Stimulated activated effector memory CD8-positive, alpha-beta T cell treated with anti-CD3 and anti-CD28 coated beads, Interleukin-12 subunit alpha, Interleukin-12 subunit beta, amount 100 ng/mL, for 72 hours (primary cell): Measurements from ENCODE around the gene C1orf198.

Source experiments
- ATAC-seq: fragments of 150-1000 bp; cut with Tn5 transposase; 2 replicates; pipeline ENCODE4 v1.10.0; 2021
- DNase-seq, 2 donors: peaks; one replicate each; pipeline ENCODE4 v3.0.0; 2021 to 2022; ENCODE audit warnings: low spot score in 2 of 2
- H3K27ac Mint-ChIP-seq: one replicate; pipeline ENCODE4 v1.8.0; 2022; ENCODE audit warnings: mild to moderate bottlenecking, mixed read lengths
- H3K36me3 Mint-ChIP-seq: one replicate; pipeline ENCODE4 v1.8.0; 2022; ENCODE audit warnings: mild to moderate bottlenecking, mixed read lengths
- H3K4me1 Mint-ChIP-seq: one replicate; pipeline ENCODE4 v1.8.0; 2022; ENCODE audit warnings: mixed read lengths
- H3K4me3 Mint-ChIP-seq: one replicate; pipeline ENCODE4 v1.8.0; 2022; ENCODE audit warnings: mild to moderate bottlenecking, mixed read lengths
- H3K9me3 Mint-ChIP-seq: one replicate; pipeline ENCODE4 v1.8.0; 2022; ENCODE audit warnings: mixed read lengths

Gene C1orf198, protein sequence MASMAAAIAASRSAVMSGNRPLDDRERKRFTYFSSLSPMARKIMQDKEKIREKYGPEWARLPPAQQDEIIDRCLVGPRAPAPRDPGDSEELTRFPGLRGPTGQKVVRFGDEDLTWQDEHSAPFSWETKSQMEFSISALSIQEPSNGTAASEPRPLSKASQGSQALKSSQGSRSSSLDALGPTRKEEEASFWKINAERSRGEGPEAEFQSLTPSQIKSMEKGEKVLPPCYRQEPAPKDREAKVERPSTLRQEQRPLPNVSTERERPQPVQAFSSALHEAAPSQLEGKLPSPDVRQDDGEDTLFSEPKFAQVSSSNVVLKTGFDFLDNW

DNA sequence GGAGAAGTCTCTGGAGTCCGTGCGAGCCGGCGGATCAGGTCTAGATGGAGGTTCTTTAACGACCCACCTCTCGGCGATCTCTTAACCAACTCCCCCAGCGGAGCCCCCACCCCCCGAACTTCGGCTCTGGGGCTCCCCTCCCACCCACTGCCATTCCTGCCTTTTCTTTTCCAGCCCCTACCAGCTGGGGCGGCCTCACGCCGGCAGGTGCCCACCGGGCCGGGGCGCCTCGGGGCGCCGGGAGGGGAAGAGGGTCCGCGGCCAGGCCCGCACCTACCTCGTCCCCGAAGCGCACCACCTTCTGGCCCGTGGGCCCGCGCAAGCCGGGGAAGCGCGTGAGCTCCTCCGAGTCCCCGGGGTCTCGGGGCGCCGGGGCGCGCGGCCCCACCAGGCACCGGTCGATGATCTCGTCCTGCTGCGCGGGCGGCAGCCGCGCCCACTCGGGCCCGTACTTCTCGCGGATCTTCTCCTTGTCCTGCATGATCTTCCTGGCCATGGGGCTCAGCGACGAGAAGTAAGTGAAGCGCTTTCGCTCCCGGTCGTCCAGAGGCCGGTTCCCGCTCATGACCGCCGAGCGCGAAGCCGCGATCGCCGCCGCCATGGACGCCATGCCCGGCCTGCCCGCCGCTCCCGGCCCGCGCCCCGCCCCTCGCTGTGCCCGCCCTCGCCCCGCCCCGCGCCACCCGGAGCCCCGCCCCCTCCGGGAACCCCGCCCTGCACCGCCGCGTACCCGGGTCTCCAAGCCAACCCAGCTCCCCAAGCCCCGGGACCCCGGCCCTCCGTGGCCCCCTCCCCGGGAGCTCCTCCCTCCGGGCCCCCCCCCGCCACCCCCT lies at the start of gene C1orf198:
TSS of gene C1orf198 (minus strand) at position 619 of the 833 bp plus-strand sequence. CDS start at position 610, 9 bp downstream.
- peak; percentile 74 to 79 for DNase-seq
- no peaks in the 10 kb centered on the region for H3K9me3 Mint-ChIP-seq
- peak within 1 kb of the TSS; percentile 75 for H3K4me3 Mint-ChIP-seq
- ATAC-seq: peak; percentile 90
- peak within 1 kb of the TSS; percentile 49 for H3K27ac Mint-ChIP-seq
- H3K36me3 Mint-ChIP-seq: no peaks in the 10 kb centered on the region
- H3K4me1 Mint-ChIP-seq: peaks cover 23% of the 10 kb centered on the region

DNA sequence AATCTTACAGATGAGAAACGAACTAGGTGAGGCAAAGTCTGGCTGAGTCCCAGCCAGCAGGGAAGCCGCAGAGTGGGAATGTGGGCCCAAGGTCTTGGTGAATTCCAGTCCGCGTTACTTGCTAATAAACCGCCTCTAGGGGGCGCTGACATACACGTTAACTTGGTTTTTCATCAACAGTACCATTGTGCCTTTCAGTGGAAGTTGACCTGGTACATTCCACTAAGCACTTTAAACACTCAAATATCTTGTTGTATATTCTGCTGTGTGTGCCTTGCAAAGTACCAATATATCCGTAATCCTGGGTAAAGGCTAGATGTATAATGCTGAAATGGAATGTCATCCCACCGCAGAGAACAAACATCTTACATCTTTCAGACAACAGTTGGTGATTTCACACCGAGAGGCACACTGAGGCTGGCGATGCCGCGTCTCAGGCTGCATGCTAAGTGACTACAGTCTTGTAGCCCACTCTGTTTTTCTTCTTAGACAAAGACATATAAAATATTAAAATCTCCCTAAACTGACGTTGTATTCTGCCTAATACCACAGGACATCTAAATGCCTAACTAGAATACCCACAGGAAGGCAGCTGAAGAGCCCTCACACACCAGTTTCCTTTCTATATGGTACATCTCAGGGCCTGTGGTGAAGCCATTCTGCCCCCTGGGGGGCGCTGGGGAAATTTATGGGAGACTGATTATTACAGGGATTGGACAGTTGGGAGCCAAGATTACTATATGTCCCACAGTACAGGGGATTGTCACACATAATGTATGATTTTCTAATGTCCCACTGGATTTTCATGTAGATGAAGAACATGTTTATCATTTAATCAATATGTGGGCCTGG lies 49.2 kb upstream of the C1orf198 start:
- no peak overlapping the region for H3K4me3 Mint-ChIP-seq
- H3K4me1 Mint-ChIP-seq: no peaks in the 10 kb centered on the region
- DNase-seq: peak; percentile 51 to 80
- no peaks in the 10 kb centered on the region for H3K9me3 Mint-ChIP-seq
- no peak overlapping the region for H3K27ac Mint-ChIP-seq
- H3K36me3 Mint-ChIP-seq: peaks cover 78% of the 10 kb centered on the region
- ATAC-seq: peak; percentile 58

DNA sequence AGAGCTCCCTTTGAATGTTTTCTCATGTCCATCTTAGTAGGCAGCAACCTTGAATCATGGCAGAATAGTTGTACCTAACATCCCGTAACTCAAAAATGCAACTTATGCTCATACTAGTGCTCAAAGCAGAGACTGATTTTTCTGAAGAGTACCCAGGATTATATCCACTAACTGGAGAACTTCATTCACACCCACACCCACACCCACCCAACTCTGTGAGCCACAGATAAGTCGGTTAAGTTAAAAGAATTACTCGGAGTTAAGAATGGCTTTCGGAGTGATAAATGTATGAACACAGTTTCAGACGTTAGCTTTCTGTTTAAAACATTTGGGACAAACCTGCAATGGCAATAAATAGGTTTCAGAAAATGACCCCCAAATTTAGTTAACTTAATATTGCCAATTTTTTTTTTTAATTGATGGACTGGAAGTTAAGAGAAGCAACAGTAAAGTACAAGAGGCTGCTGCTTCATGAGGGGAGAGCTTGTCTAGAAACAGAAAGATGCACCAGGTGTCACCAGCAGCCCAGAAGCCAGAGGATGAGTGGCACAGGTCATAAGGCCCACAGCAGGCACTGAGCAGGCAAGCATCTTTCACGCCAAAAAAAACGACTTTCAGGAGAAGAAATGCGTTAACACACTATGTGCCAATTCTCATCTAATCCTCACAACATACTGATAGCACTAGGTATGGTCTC lies 48.4 kb upstream of the C1orf198 start:
- no peak overlapping the region for H3K27ac Mint-ChIP-seq
- no peaks in the 10 kb centered on the region for H3K9me3 Mint-ChIP-seq
- H3K36me3 Mint-ChIP-seq: peaks cover 78% of the 10 kb centered on the region
- ATAC-seq: no peak
- DNase-seq: no peak
- H3K4me1 Mint-ChIP-seq: no peaks in the 10 kb centered on the region
- no peak overlapping the region for H3K4me3 Mint-ChIP-seq

DNA sequence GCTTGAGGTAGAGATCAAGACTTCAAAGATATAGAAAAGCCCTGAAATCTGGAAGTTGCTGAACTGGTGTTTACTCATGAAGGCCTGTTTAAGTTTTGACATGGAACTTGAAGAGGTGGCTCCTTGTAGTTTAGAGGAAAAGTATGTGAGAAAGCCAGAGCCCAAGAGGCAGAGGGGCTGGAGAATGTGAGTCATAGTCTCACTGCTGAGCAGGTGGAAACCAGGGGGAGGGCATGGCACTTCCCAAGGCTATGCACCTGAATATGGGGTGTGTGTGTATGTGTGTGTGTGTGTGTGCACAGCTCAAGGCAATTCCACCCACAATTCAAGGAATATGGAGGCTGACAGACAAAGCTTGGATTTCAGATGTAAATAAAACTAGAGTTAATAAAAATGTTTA lies 46.8 kb upstream of the C1orf198 start:
- no peaks in the 10 kb centered on the region for H3K9me3 Mint-ChIP-seq
- no peak for DNase-seq
- H3K27ac Mint-ChIP-seq: peak overlapping the region; percentile 55
- no peaks in the 10 kb centered on the region for H3K4me1 Mint-ChIP-seq
- no peak for ATAC-seq
- peaks cover 78% of the 10 kb centered on the region for H3K36me3 Mint-ChIP-seq
- no peak overlapping the region for H3K4me3 Mint-ChIP-seq

DNA sequence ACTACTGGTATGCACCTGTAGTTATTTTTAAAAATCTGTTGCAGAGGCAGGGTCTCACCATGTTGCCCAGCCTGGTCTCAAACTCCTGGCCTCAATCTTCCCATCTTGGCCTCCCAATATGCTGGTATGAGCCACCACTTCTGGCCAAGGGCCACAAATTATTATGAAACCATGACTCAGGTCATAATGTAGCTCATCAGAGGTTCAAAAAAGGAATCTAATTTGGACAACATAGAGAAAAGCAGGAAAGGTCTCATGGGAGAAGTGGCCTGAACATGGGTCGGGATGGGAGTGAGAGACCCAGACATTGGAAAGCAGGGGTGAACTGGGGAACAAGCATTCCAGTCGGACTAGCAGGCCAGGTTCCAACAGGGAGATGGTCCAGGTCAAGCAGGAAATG lies 45.2 kb upstream of the C1orf198 start:
- Mint-ChIP-seq H3K9me3 (no peaks in the 10 kb centered on the region), H3K27ac (peak overlapping the region; percentile 64), H3K4me3 (no peak overlapping the region), H3K36me3 (peaks cover 80% of the 10 kb centered on the region), H3K4me1 (no peaks in the 10 kb centered on the region)
- ATAC-seq: no peak
- DNase-seq: no peak

DNA sequence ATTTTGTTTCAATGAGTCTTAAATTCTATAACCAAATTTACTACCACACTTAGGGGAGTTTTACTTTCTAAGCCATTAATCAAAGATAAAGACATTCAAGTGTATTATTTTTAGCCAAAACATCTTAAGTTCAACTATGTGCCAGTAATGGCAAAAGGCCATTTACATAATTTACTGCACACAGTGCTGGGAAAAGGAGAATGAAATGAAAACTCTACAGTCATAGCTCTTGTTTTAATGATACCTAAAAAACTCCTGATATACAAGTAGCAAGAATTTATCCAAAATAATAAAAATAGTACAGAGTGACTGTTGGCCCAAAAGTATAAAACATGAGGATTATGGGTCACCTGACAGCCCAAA lies 42.4 kb upstream of the C1orf198 start:
- Mint-ChIP-seq H3K9me3 (no peaks in the 10 kb centered on the region), H3K27ac (peak overlapping the region; percentile 7)

DNA sequence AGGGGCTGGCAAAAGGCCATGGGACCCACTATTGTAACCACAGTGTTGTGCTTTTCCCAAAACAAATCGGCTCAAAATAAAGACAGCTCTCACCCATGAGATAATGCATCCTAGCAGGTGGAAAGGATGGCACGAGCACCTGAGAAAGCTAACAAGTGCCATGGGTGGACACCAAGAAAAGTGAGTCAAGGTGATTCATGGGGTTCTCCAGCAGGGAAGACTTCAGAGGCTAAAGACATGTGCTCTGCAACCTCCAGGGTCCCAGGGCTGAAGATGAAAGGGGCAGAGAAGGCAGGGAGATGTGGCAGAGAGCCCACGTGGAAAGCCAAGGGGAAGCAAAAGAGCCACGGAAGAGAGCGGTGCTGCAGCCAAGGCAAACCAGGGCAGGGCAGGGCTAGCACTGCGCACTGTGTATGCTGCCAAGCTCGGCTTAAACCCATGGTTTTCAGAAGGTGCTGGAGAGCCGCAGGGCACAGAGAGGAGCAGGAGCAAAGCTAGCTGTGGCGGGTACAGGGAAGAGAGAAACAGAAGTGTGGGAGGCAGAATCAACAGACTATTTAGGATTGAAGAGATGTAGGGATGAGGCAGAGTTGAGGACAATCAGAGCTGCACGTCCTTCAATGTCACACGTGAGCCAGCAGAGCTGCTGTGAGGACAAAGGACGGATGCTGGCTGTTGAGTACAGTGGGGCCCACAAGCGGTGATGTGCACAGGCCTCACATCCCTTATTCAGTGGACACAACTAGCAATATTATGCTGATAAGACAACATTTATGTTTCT lies 41.8 kb upstream of the C1orf198 start:
- DNase-seq (peak in 1 of 2 donors; percentile 22), ATAC-seq (no peak)
- H3K4me1 Mint-ChIP-seq: no peaks in the 10 kb centered on the region
- peaks cover 92% of the 10 kb centered on the region for H3K36me3 Mint-ChIP-seq
- no peaks in the 10 kb centered on the region for H3K9me3 Mint-ChIP-seq
- H3K4me3 Mint-ChIP-seq: no peak overlapping the region
- peak overlapping the region; percentile 7 for H3K27ac Mint-ChIP-seq

More for the DNA sequence above, 42.4 kb upstream of the C1orf198 start:
- DNase-seq (no peak), ATAC-seq (no peak)
- peaks cover 92% of the 10 kb centered on the region for H3K36me3 Mint-ChIP-seq
- no peaks in the 10 kb centered on the region for H3K4me1 Mint-ChIP-seq
- no peak overlapping the region for H3K4me3 Mint-ChIP-seq

DNA sequence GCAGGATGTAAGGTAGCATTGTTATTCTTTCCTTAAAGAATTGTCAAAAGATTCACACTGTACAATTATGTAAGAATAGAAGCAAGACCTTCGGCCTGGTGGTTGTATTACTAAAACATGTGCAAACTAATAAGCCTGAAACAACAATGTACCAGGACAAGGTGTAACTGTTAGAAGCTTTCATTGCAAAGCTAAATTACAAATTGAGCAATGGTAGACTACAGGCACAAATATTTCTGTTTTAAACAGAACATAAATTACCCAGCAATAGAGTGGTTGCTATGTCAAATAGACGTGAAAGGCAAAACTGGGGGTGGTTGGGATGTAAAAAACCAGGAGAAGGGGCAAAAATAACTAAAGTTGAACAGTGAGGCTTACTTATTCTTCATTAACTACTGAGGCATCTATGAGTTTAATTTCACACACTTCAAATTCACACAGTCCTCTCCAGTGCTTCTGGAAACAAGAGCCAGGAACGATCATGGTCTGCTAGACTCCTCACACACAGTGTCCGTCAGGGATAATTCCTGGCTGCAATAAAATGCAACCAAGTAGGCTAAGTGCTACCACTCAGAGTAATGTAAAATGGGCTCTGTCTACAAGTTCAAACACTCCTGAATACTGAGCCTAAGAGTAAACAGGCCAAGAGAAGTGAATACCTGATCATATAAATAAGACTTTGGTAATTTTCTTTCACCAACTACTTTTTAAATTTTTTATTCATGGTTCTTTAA lies 39.3 kb upstream of the C1orf198 start:
- H3K27ac Mint-ChIP-seq: no peak overlapping the region
- no peak overlapping the region for H3K4me3 Mint-ChIP-seq
- no peak for ATAC-seq
- no peak for DNase-seq
- H3K9me3 Mint-ChIP-seq: no peaks in the 10 kb centered on the region
- H3K4me1 Mint-ChIP-seq: peaks cover 7% of the 10 kb centered on the region
- peaks cover 96% of the 10 kb centered on the region for H3K36me3 Mint-ChIP-seq

DNA sequence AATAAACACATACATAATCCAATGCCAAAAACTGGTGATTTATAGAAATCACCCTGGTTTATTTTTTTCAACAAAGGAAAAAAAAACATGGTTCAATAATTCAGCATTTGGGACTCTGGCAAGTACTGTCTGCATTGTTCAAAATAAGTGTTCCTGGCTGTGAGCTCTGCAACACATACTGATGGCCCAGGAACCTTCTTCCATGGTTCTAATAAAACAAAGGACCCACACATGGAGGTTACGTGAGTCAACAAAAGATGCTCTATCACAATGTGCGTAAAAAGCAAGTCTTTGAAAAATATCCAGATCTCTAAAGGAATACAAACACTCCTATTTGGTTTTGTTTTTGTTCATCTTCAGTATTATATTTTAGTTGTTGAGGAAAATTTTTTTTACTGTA lies 37.9 kb upstream of the C1orf198 start:
- Mint-ChIP-seq H3K4me3 (no peak overlapping the region), H3K9me3 (no peaks in the 10 kb centered on the region), H3K27ac (peak overlapping the region; percentile 24), H3K36me3 (peaks cover 81% of the 10 kb centered on the region), H3K4me1 (peaks cover 7% of the 10 kb centered on the region)
- no peak for ATAC-seq
- DNase-seq: no peak

DNA sequence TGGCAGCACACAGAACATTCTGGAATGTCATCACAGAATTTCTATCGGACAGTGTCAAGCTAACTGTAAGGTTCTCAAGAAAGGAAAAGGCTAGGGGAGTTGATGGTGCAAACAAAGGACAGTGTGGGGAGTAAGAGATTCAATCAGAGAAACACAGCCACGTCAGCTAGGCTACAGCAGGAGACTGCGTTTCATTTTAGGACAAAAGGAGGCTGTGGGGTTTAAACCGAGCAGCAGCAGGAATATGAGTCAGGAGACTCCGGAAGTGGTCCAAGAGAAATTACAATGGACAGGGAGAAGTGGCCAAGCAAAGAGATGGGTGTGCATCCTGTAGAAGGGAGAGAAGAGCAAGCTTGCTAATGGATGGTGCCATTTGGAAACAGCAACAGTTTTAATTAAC lies 37.4 kb upstream of the C1orf198 start:
- no peak overlapping the region for H3K4me3 Mint-ChIP-seq
- no peak for ATAC-seq
- DNase-seq: no peak
- H3K27ac Mint-ChIP-seq: peak overlapping the region; percentile 24
- peaks cover 7% of the 10 kb centered on the region for H3K4me1 Mint-ChIP-seq
- peaks cover 77% of the 10 kb centered on the region for H3K36me3 Mint-ChIP-seq
- no peaks in the 10 kb centered on the region for H3K9me3 Mint-ChIP-seq

DNA sequence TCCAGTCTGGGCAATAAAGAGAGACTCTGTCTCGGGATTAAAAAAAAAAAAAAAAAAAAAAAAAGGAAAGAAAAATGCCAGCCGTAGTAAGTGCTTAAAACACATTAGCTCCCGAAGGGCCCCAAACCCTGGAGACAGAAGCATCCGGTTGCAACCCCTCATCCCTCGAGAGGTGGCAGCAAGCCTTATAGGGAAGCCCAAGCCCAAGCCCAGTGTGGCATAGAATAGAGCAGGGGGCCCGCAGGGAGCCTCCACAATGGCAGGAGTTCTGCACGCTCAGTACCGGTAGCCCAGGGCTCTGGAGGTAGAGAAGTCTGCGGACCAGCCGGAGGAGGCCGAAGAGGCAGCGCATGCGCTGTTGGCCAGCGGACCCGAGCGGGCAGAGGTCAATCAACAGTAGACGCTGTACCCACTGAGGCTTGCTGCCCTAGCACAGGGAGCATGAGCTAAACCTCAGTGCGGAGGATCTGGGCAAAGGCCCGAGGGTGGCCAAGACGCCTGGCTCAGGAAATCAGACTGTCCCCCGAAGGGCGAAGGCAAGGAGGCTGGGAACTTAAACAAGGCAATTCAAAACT lies 34.1 kb upstream of the C1orf198 start:
- ATAC-seq: no peak
- Mint-ChIP-seq H3K36me3 (peaks cover 44% of the 10 kb centered on the region), H3K27ac (no peak overlapping the region)

DNA sequence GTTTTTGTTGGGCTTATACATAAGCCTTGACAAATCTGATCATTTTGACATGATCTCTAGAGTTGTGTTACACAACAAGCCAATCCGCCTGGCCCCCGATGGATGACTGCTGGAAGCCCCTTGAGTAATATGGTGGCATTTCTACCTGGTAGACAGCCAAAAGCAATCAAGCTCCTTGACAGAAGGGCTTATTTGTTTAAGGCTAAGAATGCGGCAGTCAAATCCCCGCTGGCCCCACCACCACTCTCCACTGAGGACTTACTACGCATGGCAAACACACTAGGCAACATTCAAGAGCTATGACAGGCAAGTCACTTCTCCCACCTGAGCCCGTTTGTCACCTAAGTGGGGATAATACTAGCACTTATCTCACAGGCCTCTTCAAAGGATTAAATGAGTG lies 33.4 kb upstream of the C1orf198 start:
- peaks cover 36% of the 10 kb centered on the region for H3K36me3 Mint-ChIP-seq

More for the DNA sequence above, 34.1 kb upstream of the C1orf198 start:
- no peak overlapping the region for H3K4me3 Mint-ChIP-seq
- no peak for DNase-seq
- H3K9me3 Mint-ChIP-seq: no peaks in the 10 kb centered on the region
- peaks cover 7% of the 10 kb centered on the region for H3K4me1 Mint-ChIP-seq

DNA sequence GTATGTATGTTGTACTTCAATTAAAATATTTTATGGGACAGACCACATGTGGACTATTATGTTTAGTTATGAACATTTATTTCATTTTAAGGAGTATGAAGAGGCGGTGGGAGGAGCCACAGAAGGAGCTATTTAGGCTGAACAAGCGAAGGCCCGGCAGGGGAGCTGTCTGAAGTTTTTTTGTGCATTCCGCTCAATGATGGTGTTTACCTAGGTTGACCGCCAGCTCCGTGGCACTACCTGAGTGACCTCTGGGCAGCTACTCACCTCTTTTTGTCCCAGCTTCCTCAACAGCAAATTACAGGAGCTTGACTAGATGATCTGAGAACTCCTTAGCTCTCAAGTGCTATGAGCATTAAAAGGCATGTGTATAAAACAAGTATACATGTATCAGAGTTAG lies 32.7 kb upstream of the C1orf198 start:
- H3K36me3 Mint-ChIP-seq: peaks cover 29% of the 10 kb centered on the region
- DNase-seq (no peak), ATAC-seq (no peak)
- no peaks in the 10 kb centered on the region for H3K9me3 Mint-ChIP-seq
- no peak overlapping the region for H3K4me3 Mint-ChIP-seq
- H3K4me1 Mint-ChIP-seq: peaks cover 7% of the 10 kb centered on the region
- no peak overlapping the region for H3K27ac Mint-ChIP-seq

More for the DNA sequence above, 33.4 kb upstream of the C1orf198 start:
- no peak for ATAC-seq
- H3K4me3 Mint-ChIP-seq: no peak overlapping the region
- no peak for DNase-seq
- H3K27ac Mint-ChIP-seq: no peak overlapping the region
- no peaks in the 10 kb centered on the region for H3K9me3 Mint-ChIP-seq
- peaks cover 7% of the 10 kb centered on the region for H3K4me1 Mint-ChIP-seq
